HEK293 (cell line): ENCODE results near the gene KBTBD4.

Experiments used
- AEBP2 ChIP-seq: fragments of 450-650 bp; formaldehyde crosslinking; IDR thresholded peaks from 2 replicates; pipeline ENCODE4 v1.5.1; 2016; ENCODE audit warnings: missing biosample characterization, missing genetic modification characterization, borderline replicate concordance
- PRDM1 ChIP-seq: fragments of 450-650 bp; formaldehyde crosslinking; IDR thresholded peaks from 2 replicates; pipeline ENCODE4; 2016; ENCODE audit warnings: missing biosample characterization, missing genetic modification characterization
- SP2 ChIP-seq: fragments of 450-650 bp; formaldehyde crosslinking; IDR thresholded peaks from 2 replicates; pipeline ENCODE4 v1.5.1; 2016; ENCODE audit warnings: missing biosample characterization, missing genetic modification characterization
- SP3 ChIP-seq: fragments of 450-650 bp; formaldehyde crosslinking; IDR thresholded peaks from 2 replicates; pipeline ENCODE4 v1.5.1; 2016; ENCODE audit warnings: missing biosample characterization, missing genetic modification characterization
- ZBTB8A ChIP-seq: fragments of 450-650 bp; formaldehyde crosslinking; IDR thresholded peaks from 2 replicates; pipeline ENCODE4 v1.5.1; 2016; ENCODE audit warnings: missing biosample characterization, missing genetic modification characterization
- ZNF169 ChIP-seq: fragments of 450-650 bp; formaldehyde crosslinking; IDR thresholded peaks from 2 replicates; pipeline ENCODE4 v1.5.1; 2016; ENCODE audit warnings: missing biosample characterization, missing genetic modification characterization
- ZNF211 ChIP-seq: fragments of 450-650 bp; formaldehyde crosslinking; IDR thresholded peaks from 2 replicates; pipeline ENCODE4 v1.5.1; 2016; ENCODE audit warnings: low read depth, missing biosample characterization, missing genetic modification characterization
- ZNF335 ChIP-seq: fragments of 450-650 bp; formaldehyde crosslinking; conservative IDR thresholded peaks from 2 replicates; pipeline ENCODE4 v1.5.1; 2016; ENCODE audit warnings: missing biosample characterization, missing genetic modification characterization
- ZNF354C ChIP-seq: fragments of 450-650 bp; formaldehyde crosslinking; IDR thresholded peaks from 2 replicates; pipeline ENCODE4 v1.5.1; 2016; ENCODE audit warnings: missing biosample characterization, missing genetic modification characterization, low read depth, borderline replicate concordance
- ZNF362 ChIP-seq: fragments of 450-650 bp; formaldehyde crosslinking; IDR thresholded peaks from 2 replicates; pipeline ENCODE4 v1.5.1; 2016; ENCODE audit warnings: missing biosample characterization, missing genetic modification characterization
- ZNF624 ChIP-seq: fragments of 450-650 bp; formaldehyde crosslinking; IDR thresholded peaks from 2 replicates; pipeline ENCODE4 v1.5.1; 2017; ENCODE audit warnings: missing biosample characterization, missing genetic modification characterization
- ZNF768 ChIP-seq: fragments of 450-650 bp; formaldehyde crosslinking; IDR thresholded peaks from 2 replicates; pipeline ENCODE4 v1.5.1; 2018; ENCODE audit warnings: missing biosample characterization, mild to moderate bottlenecking, missing genetic modification characterization
- ZNF776 ChIP-seq: fragments of 450-650 bp; formaldehyde crosslinking; IDR thresholded peaks from 2 replicates; pipeline ENCODE4 v1.5.0; 2017; ENCODE audit warnings: missing biosample characterization, missing genetic modification characterization, borderline replicate concordance
- ZSCAN23 ChIP-seq: fragments of 450-650 bp; formaldehyde crosslinking; IDR thresholded peaks from 2 replicates; pipeline ENCODE4 v1.5.1; 2016; ENCODE audit warnings: missing biosample characterization, missing genetic modification characterization
- TF ChIP-seq, protein P1 (sequence below): fragments of 450-650 bp; formaldehyde crosslinking; conservative IDR thresholded peaks from 2 replicates; pipeline ENCODE4 v1.5.1; 2016; ENCODE audit warnings: low read depth, missing biosample characterization, missing genetic modification characterization
- TF ChIP-seq, protein P2 (sequence below): fragments of 450-650 bp; formaldehyde crosslinking; conservative IDR thresholded peaks from 2 replicates; pipeline ENCODE4 v1.5.1; 2016; ENCODE audit warnings: low read depth, missing biosample characterization, missing genetic modification characterization
- TF ChIP-seq, protein P3 (sequence below): fragments of 450-650 bp; formaldehyde crosslinking; IDR thresholded peaks from 2 replicates; pipeline ENCODE4 v1.5.1; 2017; ENCODE audit warnings: missing biosample characterization, missing genetic modification characterization
- TF ChIP-seq, protein P4 (sequence below): fragments of 450-650 bp; formaldehyde crosslinking; IDR thresholded peaks from 2 replicates; pipeline ENCODE4 v1.5.1; 2016; ENCODE audit warnings: missing biosample characterization, missing genetic modification characterization

The KBTBD4 gene

DNA sequence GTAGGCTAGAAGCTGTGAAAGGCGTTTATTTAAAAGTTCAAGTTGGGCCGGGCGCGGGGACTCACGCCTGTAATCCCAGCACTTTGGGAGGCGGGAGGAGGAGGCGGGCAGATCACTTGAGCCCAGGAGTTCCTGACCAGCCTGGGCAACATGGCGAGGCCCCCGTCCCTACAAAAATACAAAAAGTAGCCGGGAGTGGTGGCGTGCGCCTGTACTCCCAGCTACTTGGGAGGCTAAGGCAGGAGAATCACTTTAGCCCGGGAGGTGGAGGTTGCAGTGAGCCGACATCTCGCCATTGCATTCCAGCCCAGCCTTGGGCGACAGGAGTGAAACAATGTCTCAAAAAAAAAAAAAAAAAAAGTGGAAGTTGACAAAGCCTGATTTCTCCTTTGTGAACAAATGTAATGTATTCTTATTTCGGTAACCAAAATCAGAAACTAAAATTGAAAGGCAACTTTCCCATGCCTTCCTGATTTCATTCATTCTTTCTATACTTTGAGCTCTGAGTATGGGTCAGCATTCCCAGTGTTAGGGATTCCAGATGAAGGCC, 12.5 kb downstream of the KBTBD4 start (continued):
- TF ChIP-seq, protein P1, sequence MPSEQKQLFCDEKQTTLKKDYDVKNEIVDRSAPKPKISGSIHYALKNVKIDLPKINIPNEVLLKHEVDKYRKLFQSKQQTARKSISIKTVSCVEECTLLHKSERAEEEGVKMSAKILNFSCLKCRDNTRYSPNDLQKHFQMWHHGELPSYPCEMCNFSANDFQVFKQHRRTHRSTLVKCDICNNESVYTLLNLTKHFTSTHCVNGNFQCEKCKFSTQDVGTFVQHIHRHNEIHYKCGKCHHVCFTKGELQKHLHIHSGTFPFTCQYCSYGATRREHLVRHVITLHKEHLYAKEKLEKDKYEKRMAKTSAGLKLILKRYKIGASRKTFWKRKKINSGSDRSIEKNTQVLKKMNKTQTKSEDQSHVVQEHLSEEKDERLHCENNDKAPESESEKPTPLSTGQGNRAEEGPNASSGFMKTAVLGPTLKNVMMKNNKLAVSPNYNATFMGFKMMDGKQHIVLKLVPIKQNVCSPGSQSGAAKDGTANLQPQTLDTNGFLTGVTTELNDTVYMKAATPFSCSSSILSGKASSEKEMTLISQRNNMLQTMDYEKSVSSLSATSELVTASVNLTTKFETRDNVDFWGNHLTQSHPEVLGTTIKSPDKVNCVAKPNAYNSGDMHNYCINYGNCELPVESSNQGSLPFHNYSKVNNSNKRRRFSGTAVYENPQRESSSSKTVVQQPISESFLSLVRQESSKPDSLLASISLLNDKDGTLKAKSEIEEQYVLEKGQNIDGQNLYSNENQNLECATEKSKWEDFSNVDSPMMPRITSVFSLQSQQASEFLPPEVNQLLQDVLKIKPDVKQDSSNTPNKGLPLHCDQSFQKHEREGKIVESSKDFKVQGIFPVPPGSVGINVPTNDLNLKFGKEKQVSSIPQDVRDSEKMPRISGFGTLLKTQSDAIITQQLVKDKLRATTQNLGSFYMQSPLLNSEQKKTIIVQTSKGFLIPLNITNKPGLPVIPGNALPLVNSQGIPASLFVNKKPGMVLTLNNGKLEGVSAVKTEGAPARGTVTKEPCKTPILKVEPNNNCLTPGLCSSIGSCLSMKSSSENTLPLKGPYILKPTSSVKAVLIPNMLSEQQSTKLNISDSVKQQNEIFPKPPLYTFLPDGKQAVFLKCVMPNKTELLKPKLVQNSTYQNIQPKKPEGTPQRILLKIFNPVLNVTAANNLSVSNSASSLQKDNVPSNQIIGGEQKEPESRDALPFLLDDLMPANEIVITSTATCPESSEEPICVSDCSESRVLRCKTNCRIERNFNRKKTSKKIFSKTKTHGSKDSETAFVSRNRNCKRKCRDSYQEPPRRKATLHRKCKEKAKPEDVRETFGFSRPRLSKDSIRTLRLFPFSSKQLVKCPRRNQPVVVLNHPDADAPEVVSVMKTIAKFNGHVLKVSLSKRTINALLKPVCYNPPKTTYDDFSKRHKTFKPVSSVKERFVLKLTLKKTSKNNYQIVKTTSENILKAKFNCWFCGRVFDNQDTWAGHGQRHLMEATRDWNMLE (tag by site-specific recombination): no peak
- peak; percentile 70 for TF ChIP-seq SP2
- TF ChIP-seq ZNF169 (tag by site-specific recombination): no peak
- no peak for TF ChIP-seq ZSCAN23 (tag by site-specific recombination)
- TF ChIP-seq ZNF335 (tag by site-specific recombination): 0 out of 2 replicates have a peak, but pooled peaks have one; percentile 39
- no peak for TF ChIP-seq ZNF768 (tag by site-specific recombination)
- 0 out of 2 replicates have a peak, but pooled peaks have one; percentile 24 for TF ChIP-seq ZBTB8A
- TF ChIP-seq ZNF362: peak; percentile 64; the same call in 1 of the 2 replicates
- TF ChIP-seq, protein P2, sequence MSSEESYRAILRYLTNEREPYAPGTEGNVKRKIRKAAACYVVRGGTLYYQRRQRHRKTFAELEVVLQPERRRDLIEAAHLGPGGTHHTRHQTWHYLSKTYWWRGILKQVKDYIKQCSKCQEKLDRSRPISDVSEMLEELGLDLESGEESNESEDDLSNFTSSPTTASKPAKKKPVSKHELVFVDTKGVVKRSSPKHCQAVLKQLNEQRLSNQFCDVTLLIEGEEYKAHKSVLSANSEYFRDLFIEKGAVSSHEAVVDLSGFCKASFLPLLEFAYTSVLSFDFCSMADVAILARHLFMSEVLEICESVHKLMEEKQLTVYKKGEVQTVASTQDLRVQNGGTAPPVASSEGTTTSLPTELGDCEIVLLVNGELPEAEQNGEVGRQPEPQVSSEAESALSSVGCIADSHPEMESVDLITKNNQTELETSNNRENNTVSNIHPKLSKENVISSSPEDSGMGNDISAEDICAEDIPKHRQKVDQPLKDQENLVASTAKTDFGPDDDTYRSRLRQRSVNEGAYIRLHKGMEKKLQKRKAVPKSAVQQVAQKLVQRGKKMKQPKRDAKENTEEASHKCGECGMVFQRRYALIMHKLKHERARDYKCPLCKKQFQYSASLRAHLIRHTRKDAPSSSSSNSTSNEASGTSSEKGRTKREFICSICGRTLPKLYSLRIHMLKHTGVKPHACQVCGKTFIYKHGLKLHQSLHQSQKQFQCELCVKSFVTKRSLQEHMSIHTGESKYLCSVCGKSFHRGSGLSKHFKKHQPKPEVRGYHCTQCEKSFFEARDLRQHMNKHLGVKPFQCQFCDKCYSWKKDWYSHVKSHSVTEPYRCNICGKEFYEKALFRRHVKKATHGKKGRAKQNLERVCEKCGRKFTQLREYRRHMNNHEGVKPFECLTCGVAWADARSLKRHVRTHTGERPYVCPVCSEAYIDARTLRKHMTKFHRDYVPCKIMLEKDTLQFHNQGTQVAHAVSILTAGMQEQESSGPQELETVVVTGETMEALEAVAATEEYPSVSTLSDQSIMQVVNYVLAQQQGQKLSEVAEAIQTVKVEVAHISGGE (tag by site-specific recombination): no peak
- TF ChIP-seq, protein P3, sequence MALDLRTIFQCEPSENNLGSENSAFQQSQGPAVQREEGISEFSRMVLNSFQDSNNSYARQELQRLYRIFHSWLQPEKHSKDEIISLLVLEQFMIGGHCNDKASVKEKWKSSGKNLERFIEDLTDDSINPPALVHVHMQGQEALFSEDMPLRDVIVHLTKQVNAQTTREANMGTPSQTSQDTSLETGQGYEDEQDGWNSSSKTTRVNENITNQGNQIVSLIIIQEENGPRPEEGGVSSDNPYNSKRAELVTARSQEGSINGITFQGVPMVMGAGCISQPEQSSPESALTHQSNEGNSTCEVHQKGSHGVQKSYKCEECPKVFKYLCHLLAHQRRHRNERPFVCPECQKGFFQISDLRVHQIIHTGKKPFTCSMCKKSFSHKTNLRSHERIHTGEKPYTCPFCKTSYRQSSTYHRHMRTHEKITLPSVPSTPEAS: no peak
- no peak for TF ChIP-seq ZNF624
- no peak for TF ChIP-seq AEBP2 (tag by site-specific recombination)
- TF ChIP-seq PRDM1 (tag by site-specific recombination): peak; percentile 81
- no peak for TF ChIP-seq ZNF354C (tag by site-specific recombination)
- TF ChIP-seq, protein P4, sequence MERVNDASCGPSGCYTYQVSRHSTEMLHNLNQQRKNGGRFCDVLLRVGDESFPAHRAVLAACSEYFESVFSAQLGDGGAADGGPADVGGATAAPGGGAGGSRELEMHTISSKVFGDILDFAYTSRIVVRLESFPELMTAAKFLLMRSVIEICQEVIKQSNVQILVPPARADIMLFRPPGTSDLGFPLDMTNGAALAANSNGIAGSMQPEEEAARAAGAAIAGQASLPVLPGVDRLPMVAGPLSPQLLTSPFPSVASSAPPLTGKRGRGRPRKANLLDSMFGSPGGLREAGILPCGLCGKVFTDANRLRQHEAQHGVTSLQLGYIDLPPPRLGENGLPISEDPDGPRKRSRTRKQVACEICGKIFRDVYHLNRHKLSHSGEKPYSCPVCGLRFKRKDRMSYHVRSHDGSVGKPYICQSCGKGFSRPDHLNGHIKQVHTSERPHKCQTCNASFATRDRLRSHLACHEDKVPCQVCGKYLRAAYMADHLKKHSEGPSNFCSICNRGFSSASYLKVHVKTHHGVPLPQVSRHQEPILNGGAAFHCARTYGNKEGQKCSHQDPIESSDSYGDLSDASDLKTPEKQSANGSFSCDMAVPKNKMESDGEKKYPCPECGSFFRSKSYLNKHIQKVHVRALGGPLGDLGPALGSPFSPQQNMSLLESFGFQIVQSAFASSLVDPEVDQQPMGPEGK: 0 out of 2 replicates have a peak, but pooled peaks have one; percentile 3
- no peak for TF ChIP-seq ZNF776
- TF ChIP-seq ZNF211: no peak
- peak; percentile 24; the same call in 1 of the 2 replicates for TF ChIP-seq SP3 (tag by site-specific recombination)
- TF ChIP-seq, all 188 proteins: peak for 8
